ENCODE results near the gene TMEM156.

DNA sequence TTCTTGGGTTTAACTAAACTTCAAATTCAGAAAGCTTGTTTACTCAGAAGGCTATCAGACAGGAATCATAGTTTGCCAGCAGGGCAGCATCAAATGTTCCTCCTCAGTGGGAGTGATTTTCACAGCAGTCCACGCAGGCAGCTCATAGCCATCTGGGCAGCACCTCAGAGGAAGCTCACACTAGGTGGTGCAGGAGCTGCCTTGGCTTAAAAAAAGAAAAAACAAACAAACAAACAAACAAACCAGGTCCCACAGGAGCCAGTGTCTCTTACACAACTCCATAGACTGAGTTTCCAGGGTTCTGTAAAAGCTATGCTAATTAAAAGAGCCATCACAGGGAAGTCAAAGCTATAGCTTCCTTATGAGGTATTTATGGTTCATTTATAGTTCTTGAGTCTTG lies 19.3 kb upstream of the TMEM156 start:
- TF ChIP-seq, protein P1, sequence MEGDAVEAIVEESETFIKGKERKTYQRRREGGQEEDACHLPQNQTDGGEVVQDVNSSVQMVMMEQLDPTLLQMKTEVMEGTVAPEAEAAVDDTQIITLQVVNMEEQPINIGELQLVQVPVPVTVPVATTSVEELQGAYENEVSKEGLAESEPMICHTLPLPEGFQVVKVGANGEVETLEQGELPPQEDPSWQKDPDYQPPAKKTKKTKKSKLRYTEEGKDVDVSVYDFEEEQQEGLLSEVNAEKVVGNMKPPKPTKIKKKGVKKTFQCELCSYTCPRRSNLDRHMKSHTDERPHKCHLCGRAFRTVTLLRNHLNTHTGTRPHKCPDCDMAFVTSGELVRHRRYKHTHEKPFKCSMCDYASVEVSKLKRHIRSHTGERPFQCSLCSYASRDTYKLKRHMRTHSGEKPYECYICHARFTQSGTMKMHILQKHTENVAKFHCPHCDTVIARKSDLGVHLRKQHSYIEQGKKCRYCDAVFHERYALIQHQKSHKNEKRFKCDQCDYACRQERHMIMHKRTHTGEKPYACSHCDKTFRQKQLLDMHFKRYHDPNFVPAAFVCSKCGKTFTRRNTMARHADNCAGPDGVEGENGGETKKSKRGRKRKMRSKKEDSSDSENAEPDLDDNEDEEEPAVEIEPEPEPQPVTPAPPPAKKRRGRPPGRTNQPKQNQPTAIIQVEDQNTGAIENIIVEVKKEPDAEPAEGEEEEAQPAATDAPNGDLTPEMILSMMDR (IDR thresholded peaks at IDR 0.05) = no peak
- TF ChIP-seq POLR2AphosphoS5 (IDR thresholded peaks at IDR 0.05) = no peak
